NCI-H2196 treated with DMSO at 0.1 percent for 48 hours (cell line): Measurements from ENCODE around the gene PHYKPL.
"Not testable (repeated sequence)": the region's sequence is repeated elsewhere in the genome, so short reads cannot be mapped to it uniquely, and the experiment has no call there.

Experiments used
- DNase-seq: peaks from one replicate; lab custom pipeline; 2025; ENCODE audit not compliant: unreplicated experiment; lab: John Stamatoyannopoulos, UW

Gene PHYKPL

DNA sequence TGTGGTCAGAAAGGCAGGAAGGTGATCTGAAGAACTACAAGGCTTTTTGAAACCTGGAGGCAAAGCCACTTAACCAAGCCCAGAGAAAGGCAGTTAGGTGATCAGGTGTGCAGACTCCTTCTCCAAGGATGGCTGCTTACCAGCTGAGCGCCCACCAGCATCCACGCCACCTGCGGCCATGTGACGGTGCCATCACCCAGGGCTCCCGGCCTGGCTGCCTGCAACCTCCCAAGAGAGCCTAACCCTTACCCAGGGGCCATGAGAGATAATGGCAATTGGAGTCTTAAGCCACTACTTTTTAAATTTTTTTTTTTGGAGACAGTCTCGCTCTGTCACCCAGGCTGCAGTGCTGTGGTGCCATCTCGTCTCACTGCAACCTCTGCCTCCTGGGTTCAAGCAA lies 33.1 kb upstream of the PHYKPL start:
- no peak for DNase-seq

- no peak for DNase-seq
These were observed 31.4 kb upstream of the PHYKPL start for GRCh38 chr5:178264044-178264443.

DNA sequence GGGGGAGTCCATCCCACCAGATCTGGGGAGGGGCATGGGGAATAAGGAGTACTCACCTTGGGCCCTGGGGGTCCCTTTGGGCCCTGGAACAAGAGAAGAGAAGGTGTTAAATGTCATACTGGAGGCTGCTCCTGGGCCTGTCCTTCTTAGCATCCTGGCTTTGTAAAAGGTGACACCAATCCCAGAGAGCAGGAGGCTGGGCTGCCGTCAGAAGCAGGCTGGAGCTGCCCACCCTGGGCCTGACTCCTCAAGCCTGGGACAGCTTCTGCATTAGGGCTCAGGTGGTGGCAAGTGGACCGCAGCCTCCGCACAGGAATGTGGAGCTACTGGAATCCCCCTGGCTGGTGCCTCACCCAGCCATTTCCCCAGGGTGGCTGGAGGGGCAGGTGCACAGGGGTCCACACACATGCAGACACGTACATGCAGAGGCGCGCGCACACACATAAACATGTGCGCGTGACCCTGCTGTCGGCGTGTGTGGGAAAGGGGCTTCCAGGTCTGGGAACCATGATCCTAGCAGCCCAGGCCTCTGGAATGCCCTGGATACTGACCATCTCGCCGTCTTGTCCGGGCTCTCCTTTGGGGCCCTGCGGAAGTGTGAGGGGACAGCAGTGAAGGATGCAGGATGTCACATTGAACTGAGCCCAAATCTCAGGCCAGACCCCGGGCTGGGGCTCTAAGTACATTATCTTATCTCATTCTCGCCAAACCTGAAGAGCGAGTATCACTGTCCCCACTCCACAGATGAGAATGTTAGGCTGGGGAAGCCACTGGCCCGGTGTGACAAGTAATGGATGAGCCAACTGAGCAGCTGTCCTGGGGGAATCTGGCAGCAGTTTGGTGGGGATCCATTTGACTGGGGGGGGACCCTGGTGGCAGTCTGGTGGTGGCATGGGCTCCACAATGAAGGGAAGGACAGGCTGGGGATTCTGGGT lies 29.3 kb upstream of the PHYKPL start:
- no peak for DNase-seq

DNA sequence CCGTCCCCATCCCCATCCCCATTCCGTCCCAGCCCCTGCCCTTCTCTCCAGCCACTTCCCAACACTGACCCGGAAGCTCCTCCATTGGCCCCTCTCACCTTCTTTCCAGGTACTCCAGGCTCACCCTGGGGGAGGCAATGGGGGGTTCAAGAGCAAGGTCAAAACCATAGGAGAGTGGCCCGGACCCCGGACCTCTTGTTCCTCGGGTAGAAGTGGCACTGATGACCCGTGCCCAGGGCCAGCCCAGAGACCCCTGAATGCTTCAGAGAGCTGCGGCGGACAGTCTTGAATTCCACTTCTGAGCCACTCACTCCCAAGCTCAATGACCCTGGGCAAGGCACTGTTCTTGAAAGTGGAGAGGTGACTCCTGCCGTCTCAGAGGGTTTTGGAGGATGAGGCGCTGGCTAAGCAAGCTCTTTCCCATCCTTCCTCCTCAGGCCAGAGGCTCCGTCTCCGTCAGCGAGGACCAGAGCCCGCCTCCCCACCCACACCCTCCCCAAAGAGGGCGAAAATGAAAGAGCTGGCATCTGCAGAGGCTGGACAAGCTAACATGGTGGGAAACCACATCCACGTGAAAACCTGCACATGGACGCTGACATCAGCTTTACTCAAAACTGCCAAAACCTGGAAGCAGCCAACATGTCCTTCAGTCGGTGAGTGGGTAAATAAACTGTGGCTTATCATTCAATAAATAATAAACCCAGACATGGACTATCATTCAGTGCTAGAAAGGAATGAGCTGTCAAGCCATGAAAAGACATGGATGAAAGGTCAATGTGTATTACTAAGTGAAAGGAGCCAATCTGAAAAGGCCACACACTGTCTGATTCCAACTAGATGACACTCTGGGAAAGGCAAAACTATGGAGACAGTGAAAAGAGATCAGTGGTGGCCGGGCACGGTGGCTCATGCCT lies 27.3 kb upstream of the PHYKPL start:
- no peak for DNase-seq

DNA sequence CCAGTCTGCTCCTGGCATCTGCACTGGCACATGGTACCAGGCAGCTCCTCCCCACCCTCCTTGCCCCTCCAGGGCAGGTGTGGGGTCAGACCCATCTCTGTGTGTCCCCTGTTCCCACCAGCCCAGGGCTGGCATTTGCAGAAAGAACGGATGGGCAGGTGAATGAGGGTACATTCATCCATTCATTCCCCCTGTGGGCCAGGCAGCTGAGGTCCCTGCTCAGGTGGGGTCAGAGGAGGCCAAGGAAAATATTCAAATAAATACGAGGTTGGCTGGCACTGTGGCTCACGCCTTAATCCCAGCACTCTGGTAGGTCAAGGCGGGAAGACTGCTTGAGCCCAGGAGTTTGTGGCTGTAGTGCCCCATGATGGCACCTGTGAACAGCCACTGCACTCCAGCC lies 25.0 kb upstream of the PHYKPL start:
- no peak for DNase-seq

- DNase-seq = no peak
These were observed 24.1 kb upstream of the PHYKPL start for GRCh38 chr5:178256746-178257145.

GRCh38 chr5:178253632-178254031 lies 21.0 kb upstream of the PHYKPL start:
- not testable (repeated sequence) for DNase-seq

DNA sequence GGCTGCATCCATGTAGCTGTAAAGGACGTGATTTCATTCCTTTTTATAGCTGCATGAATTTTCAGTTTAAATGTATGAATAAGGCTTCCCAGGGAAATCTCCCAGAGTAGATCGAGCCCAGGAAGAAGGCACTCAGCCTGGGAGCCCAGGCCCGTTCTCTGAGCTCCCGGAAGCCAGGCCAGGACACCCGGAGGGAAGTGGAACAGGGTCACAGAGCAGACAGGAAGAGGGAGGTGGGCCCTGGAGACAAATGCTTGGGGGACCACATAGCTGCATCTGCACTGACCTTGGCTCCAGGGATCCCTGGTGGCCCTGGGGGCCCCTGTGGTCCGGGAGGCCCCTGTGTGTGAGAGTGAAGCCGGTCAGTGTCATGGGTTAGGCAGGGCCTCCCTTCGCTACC lies 19.7 kb upstream of the PHYKPL start:
- no peak for DNase-seq

GRCh38 chr5:178250263-178250662 lies 17.7 kb upstream of the PHYKPL start:
- DNase-seq = no peak

GRCh38 chr5:178249191-178249989 lies 16.8 kb upstream of the PHYKPL start:
- DNase-seq = no peak

- DNase-seq = no peak
These were observed 16.1 kb upstream of the PHYKPL start for GRCh38 chr5:178248750-178249149.

- DNase-seq = no peak
These were observed 15.2 kb upstream of the PHYKPL start for GRCh38 chr5:178247481-178248456.

DNA sequence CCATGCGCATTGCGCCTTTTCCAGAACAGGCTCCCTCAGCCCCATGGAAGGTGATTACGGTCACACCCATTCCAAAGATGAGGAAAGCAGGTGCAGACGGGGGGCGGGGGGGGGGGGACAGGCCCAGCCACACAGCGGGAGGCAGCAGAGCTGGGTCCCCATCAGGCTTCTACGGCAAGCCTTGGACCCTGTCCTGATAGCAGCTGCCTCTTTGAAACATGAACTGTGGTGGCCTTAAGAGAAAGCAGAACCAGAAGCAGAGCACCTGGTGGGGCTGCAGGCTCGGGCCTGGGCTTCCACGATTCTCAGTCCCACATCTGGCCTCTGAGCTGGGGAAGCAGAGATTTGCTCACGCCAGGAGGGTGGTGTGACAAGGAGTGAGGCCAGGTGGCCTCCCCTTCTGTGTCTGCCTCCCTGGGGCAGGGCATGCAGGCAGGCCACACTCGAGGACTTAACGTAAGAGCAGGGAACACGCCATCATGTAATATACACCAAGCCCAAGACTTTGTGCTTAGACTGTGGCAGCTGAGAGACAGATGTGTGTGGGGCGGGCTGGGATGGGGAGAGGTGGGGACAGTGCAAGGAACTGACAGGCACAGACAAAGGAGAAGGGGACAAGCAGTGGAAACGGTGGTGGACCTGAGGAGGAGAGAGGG lies 14.2 kb upstream of the PHYKPL start:
- DNase-seq = no peak

GRCh38 chr5:178245389-178245788 lies 12.8 kb upstream of the PHYKPL start:
- DNase-seq = no peak

- DNase-seq = no peak
These were observed 12.0 kb upstream of the PHYKPL start for GRCh38 chr5:178244576-178244975.

- no peak for DNase-seq
These were observed 9.8 kb upstream of the PHYKPL start for GRCh38 chr5:178242416-178242815.

DNA sequence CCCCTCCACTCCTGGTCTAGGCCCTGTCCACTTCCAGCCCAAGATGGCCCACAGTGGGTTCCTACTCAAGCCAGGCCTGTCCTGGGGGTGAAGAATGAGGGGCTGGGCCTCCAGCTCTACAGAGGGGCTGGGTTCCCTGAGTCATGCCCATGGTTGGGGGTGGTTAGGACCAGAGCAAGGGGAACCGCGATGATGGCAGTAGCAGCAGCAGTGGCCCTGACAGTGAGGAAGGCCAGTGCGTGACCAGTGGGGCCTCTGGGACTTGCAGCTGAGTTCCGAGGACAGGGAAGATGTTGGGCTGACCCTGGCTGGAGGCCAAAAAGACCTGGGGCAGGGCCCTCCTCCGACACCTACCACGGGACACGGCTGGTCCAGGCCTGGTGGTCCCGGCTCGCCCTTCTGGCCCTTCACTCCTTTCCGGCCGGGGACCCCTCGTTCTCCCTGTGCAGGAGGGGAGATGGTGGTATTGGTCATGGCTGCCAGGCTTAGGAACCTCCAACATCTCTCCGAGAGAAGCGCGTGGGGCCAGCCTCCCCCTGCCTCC lies 9.2 kb upstream of the PHYKPL start:
- no peak for DNase-seq

DNA sequence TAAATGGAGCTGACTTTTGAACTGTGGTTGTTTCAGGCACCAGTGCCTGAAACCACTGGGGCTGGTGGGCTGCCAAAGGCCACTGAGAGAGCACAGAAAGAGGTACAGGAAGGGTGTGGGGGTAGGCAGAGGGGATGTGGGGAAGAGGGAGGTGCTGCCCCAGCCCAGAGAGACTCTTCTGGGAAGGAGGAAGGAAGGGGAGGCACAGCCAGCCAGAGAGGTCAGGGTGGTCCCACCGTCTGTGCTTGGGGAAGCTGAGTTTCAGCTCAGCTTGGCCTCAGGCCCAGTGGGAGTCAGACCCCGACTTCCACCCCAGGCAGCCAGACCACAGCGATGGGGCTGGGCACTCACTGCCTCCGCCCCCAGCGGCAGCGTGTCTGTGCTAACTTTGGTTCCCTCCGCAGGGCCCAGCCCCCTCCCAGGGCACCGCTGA lies 8.6 kb upstream of the PHYKPL start:
- no peak for DNase-seq

DNA sequence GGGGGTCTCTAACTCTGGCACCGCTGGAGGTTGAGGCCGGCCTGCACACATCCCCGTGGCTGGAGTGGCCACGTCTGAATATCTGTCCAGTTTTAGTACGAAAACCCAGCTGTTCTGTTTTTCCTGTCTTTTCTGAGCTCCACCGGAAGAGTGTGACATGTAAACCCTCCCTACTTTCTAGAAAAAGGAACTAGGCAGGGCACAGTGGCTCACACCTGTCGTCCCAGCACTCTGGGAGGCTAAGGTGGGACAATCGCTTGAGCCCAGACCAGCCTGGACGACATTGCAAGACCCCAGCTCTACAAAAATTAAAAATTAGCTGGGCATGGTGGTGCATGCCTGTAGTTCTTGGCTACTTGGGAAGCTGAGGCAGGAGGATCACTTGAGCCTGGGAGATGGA lies 8.2 kb upstream of the PHYKPL start:
- no peak for DNase-seq
